Neural progenitor cell (in vitro differentiated cells): Measurements from ENCODE around the gene ST6GAL2. TPM values are rescaled to one million over a fixed set of nuclear protein-coding genes. Genes with fewer than 3 reads are reported as not detected.

Experiments
- DNase-seq: peaks from one replicate; pipeline ENCODE4 v3.0.0-alpha.2; 2016; ENCODE audit warnings: low spot score
- H2AFZ ChIP-seq: fragments of 200-600 bp; sonication (generic); replicated peaks from 2 replicates; pipeline ENCODE4 v1.6.1; 2016; ENCODE audit warnings: antibody characterized with exemption
- H3F3A ChIP-seq: fragments of 200-600 bp; sonication (generic); 2 replicates; pipeline ENCODE4 v1.6.1; 2016; ENCODE audit warnings: antibody characterized with exemption, low read depth
- H3K27ac ChIP-seq: fragments of 200-600 bp; sonication (generic); 2 replicates; pipeline ENCODE4 v1.5.1; 2016; ENCODE audit warnings: mild to moderate bottlenecking
- H3K27me3 ChIP-seq: fragments of 200-600 bp; sonication (generic); 2 replicates; pipeline ENCODE4 v1.6.1; 2016; ENCODE audit warnings: mild to moderate bottlenecking, moderate library complexity
- H3K36me3 ChIP-seq: fragments of 200-600 bp; sonication (generic); 2 replicates; pipeline ENCODE4 v1.5.1; 2016
- H3K4me1 ChIP-seq: fragments of 200-600 bp; sonication (generic); 2 replicates; pipeline ENCODE4 v1.6.1; 2016; ENCODE audit warnings: mixed run types
- H3K4me2 ChIP-seq: fragments of 200-600 bp; sonication (generic); 2 replicates; pipeline ENCODE4 v1.6.1; 2016
- H3K4me3 ChIP-seq: fragments of 200-600 bp; sonication (generic); 2 replicates; pipeline ENCODE4 v1.5.1; 2016
- H3K79me2 ChIP-seq: fragments of 200-600 bp; sonication (generic); 2 replicates; pipeline ENCODE4 v1.6.1; 2016; ENCODE audit warnings: low read depth
- H3K9ac ChIP-seq: fragments of 200-600 bp; sonication (generic); 2 replicates; pipeline ENCODE4 v1.6.1; 2016
- H3K9me3 ChIP-seq: fragments of 200-600 bp; sonication (generic); 2 replicates; pipeline ENCODE4 v1.5.1; 2016; ENCODE audit warnings: low read depth
- H4K20me1 ChIP-seq: fragments of 200-600 bp; sonication (generic); 2 replicates; pipeline ENCODE4 v1.6.1; 2016; ENCODE audit warnings: low read depth
- H3K27ac Mint-ChIP-seq: 3 replicates; pipeline ENCODE4 v1.8.0; 2021; ENCODE audit warnings: mixed read lengths
- H3K27me3 Mint-ChIP-seq: 2 replicates; pipeline ENCODE4 v1.8.0; 2022; ENCODE audit warnings: low read depth, mild to moderate bottlenecking, inconsistent platforms, moderate library complexity, mixed read lengths; ENCODE audit not compliant: insufficient read depth
- H3K36me3 Mint-ChIP-seq: 3 replicates; pipeline ENCODE4 v1.8.0; 2021; ENCODE audit warnings: mixed read lengths
- H3K4me1 Mint-ChIP-seq: 3 replicates; pipeline ENCODE4 v1.8.0; 2021; ENCODE audit warnings: mixed read lengths
- H3K4me3 Mint-ChIP-seq: 3 replicates; pipeline ENCODE4 v1.8.0; 2021; ENCODE audit warnings: mild to moderate bottlenecking, moderate library complexity, mixed read lengths
- H3K9me3 Mint-ChIP-seq: 3 replicates; pipeline ENCODE4 v1.8.0; 2020; ENCODE audit warnings: mixed read lengths
- CTCF ChIP-seq: fragments of 200-600 bp; sonication (generic); IDR thresholded peaks from 2 replicates; pipeline ENCODE4 v1.5.1; 2017; ENCODE audit warnings: antibody characterized with exemption, mild to moderate bottlenecking
- EZH2 ChIP-seq: fragments of 200-600 bp; sonication (generic); IDR thresholded peaks from 2 replicates; pipeline ENCODE4 v1.6.1; 2017; ENCODE audit warnings: antibody characterized with exemption, mild to moderate bottlenecking, moderate library complexity
- EZH2phosphoT487 ChIP-seq: fragments of 200-600 bp; sonication (generic); IDR thresholded peaks from 2 replicates; pipeline ENCODE4 v1.6.1; 2017; ENCODE audit warnings: antibody characterized with exemption
- total RNA-seq: library from RNA; depleted of rRNA; stranded (reverse); fragments of >200 nt; gene quantifications from 2 replicates; pipeline ENCODE4 v1.2.3, GENCODE V29; 2015; ENCODE audit warnings: low replicate concordance

ST6GAL2 gene
- total RNA-seq, 1 donor from 2014 or later: 10.1 TPM

GRCh38 chr2:106816974-106817373, 69.0 kb downstream of the ST6GAL2 start:
- no peak overlapping the region for H2AFZ ChIP-seq
- H3K4me2 ChIP-seq: no peak overlapping the region
- TF ChIP-seq EZH2: no peak
- no peak for TF ChIP-seq CTCF
- no peak for TF ChIP-seq EZH2phosphoT487
- H3K4me3 Mint-ChIP-seq: no peak overlapping the region
- H3K9ac ChIP-seq: no peak overlapping the region
- H3K4me1 Mint-ChIP-seq: no peaks in the 10 kb centered on the region
- no peaks in the 10 kb centered on the region for H3K4me1 ChIP-seq
- no peak overlapping the region for H3K4me3 ChIP-seq
- H3K27ac ChIP-seq: no peak overlapping the region
- no peak overlapping the region for H3K27ac Mint-ChIP-seq
- H3K36me3 ChIP-seq: no peaks in the 10 kb centered on the region
- DNase-seq: no peak
- H3K9me3 ChIP-seq: no peaks in the 10 kb centered on the region
- H3K27me3 ChIP-seq: no peaks in the 10 kb centered on the region
- peaks cover 76% of the 10 kb centered on the region for H3K36me3 Mint-ChIP-seq
- no peaks in the 10 kb centered on the region for H3F3A ChIP-seq
- H3K79me2 ChIP-seq: no peaks in the 10 kb centered on the region
- peaks cover 35% of the 10 kb centered on the region for H3K9me3 Mint-ChIP-seq
- H4K20me1 ChIP-seq: no peaks in the 10 kb centered on the region
- no peaks in the 10 kb centered on the region for H3K27me3 Mint-ChIP-seq

GRCh38 chr2:106812841-106813240, 73.1 kb downstream of the ST6GAL2 start:
- Histone ChIP-seq H3K9ac (no peak overlapping the region), H3K4me1 (no peaks in the 10 kb centered on the region)

GRCh38 chr2:106812383-106812782, 73.6 kb downstream of the ST6GAL2 start:
- H2AFZ ChIP-seq: no peak overlapping the region
- no peak overlapping the region for H3K4me3 ChIP-seq
- H3F3A ChIP-seq: no peaks in the 10 kb centered on the region
- TF ChIP-seq EZH2phosphoT487 (no peak), CTCF (no peak), EZH2 (no peak)
- H3K27me3 Mint-ChIP-seq: peaks cover 2% of the 10 kb centered on the region
- H3K4me1 ChIP-seq: no peaks in the 10 kb centered on the region
- H3K4me2 ChIP-seq: no peak overlapping the region
- H3K27me3 ChIP-seq: no peaks in the 10 kb centered on the region
- H4K20me1 ChIP-seq: no peaks in the 10 kb centered on the region
- H3K27ac Mint-ChIP-seq: no peak overlapping the region
- H3K27ac ChIP-seq: no peak overlapping the region
- H3K36me3 ChIP-seq: no peaks in the 10 kb centered on the region
- H3K4me1 Mint-ChIP-seq: no peaks in the 10 kb centered on the region
- H3K36me3 Mint-ChIP-seq: peaks cover 67% of the 10 kb centered on the region
- H3K9me3 Mint-ChIP-seq: peaks cover 12% of the 10 kb centered on the region
- DNase-seq: no peak
- H3K9ac ChIP-seq: no peak overlapping the region
- no peaks in the 10 kb centered on the region for H3K79me2 ChIP-seq
- H3K9me3 ChIP-seq: no peaks in the 10 kb centered on the region
- no peak overlapping the region for H3K4me3 Mint-ChIP-seq

More at GRCh38 chr2:106812841-106813240, 73.1 kb downstream of the ST6GAL2 start:
- Histone ChIP-seq H3K4me3 (no peak overlapping the region), H2AFZ (no peak overlapping the region), H3K27me3 (no peaks in the 10 kb centered on the region), H4K20me1 (no peaks in the 10 kb centered on the region), H3F3A (no peaks in the 10 kb centered on the region), H3K79me2 (no peaks in the 10 kb centered on the region), H3K27ac (no peak overlapping the region), H3K9me3 (no peaks in the 10 kb centered on the region), H3K36me3 (no peaks in the 10 kb centered on the region), H3K4me2 (no peak overlapping the region)
- DNase-seq: no peak
- H3K4me3 Mint-ChIP-seq: no peak overlapping the region
- no peaks in the 10 kb centered on the region for H3K4me1 Mint-ChIP-seq
- no peak overlapping the region for H3K27ac Mint-ChIP-seq
- H3K9me3 Mint-ChIP-seq: peaks cover 17% of the 10 kb centered on the region
- peaks cover 2% of the 10 kb centered on the region for H3K27me3 Mint-ChIP-seq
- TF ChIP-seq CTCF: no peak
- no peak for TF ChIP-seq EZH2
- peaks cover 71% of the 10 kb centered on the region for H3K36me3 Mint-ChIP-seq
